Activated naive CD8-positive, alpha-beta T cell treated with anti-CD3 and anti-CD28 coated beads, Interleukin-2, amount 50 U/mL, for 24 hours (primary cell): ENCODE measurements around the gene PLTP.
"Not testable (repeated sequence)": the region's sequence is repeated elsewhere in the genome, so short reads cannot be mapped to it uniquely, and the experiment has no call there.

ENCODE experiments used
- ATAC-seq: fragments of 150-1000 bp; cut with Tn5 transposase; one replicate; pipeline ENCODE4 v1.10.0; 2021
- DNase-seq: peaks from one replicate; pipeline ENCODE4 v3.0.0; 2021
- H3K27ac Mint-ChIP-seq: one replicate; pipeline ENCODE4 v1.8.0; 2021; ENCODE audit warnings: mild to moderate bottlenecking, mixed read lengths
- H3K27me3 Mint-ChIP-seq: one replicate; pipeline ENCODE4 v1.8.0; 2021; ENCODE audit warnings: mixed read lengths
- H3K36me3 Mint-ChIP-seq: one replicate; pipeline ENCODE4 v1.8.0; 2021; ENCODE audit warnings: low read depth, mixed read lengths
- H3K4me1 Mint-ChIP-seq: one replicate; pipeline ENCODE4 v1.8.0; 2021; ENCODE audit warnings: mixed read lengths
- H3K4me3 Mint-ChIP-seq: one replicate; pipeline ENCODE4 v1.8.0; 2021; ENCODE audit warnings: mild to moderate bottlenecking, moderate library complexity, mixed read lengths
- H3K9me3 Mint-ChIP-seq: one replicate; pipeline ENCODE4 v1.8.0; 2021; ENCODE audit warnings: mixed read lengths

The PLTP gene

DNA sequence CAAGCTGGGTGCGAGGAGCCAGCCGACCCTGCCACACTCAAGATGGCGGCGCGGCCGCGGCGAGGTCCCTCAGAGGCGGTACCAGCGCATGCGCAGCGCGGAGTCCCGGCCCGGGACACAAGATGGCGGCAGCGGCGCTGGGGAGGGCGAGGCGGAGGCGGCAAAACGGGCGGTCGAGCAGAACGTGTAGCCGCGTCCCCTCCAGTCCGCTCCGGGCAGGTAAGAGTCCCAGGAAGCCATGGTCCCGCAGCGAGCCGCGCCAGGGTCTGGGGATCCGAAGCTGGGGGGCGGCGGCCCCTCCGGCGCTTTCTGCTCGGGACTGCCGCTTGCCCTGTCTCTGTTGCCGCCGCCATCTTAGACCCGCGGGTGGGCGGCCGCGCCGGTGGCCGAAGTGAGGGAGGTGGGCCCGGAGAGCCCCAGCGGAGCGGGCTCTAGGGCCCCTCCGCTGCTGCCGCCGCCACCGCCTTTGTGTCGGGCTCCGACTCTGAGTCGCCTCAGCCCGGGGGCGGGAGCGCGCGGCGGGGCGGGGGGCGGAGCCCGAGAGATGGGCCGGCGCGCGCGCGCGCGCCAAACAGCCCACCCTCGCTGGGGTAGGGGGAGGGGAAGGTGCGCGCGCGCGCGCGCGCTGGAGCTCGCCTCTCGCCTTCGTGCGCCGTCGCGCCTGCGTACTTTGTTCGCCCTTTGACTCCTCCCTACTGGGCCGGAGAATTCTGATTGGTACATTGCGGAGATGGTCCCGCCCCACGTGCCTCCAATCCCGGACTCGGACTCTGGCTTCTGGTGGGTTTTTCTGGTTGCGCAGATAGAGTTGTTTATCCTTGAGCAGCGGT is 22.8 kb upstream of the PLTP start, which contains the start of gene PCIF1:
TSS of gene PCIF1 (plus strand) at position 98 of the 830 bp plus-strand sequence. CDS start 4,317 bp downstream, outside the sequence.
- H3K27me3 Mint-ChIP-seq = peaks cover 2% of the 10 kb centered on the region
- peak within 1 kb of the TSS; percentile 99 for H3K27ac Mint-ChIP-seq
- peaks cover 35% of the 10 kb centered on the region for H3K4me1 Mint-ChIP-seq
- peaks cover 23% of the 10 kb centered on the region for H3K36me3 Mint-ChIP-seq
- no peaks in the 10 kb centered on the region for H3K9me3 Mint-ChIP-seq
- H3K4me3 Mint-ChIP-seq = peak within 1 kb of the TSS; percentile 98
- DNase-seq (peak; percentile 99), ATAC-seq (peak; percentile 79)

DNA sequence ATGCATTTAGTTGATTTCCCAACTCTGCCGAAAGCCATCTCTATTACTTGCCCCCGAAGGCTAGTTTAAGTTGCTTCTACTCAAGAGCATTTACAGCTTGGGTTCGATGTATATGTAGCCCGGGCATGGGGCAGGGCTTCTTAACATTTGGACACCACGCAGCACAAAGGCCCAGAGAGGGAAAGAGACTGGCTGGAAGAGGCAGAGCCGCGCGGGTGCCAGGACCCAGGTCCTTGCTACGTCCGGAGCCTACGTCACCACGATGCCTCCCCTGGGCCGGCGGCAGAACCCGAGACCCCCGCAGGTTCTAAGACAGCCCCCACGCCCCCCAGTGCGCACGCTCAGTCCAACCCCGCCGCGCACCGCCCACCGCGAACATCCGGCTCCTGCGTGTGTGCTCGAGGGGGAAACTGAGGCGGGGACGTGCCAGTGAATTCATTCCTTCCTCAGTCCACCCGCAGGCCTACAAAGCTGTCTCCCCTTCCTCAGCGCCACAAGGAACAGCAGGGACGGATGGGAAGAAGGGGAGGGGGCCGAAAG is 22.2 kb upstream of the PLTP start:
- H3K27me3 Mint-ChIP-seq = peaks cover 2% of the 10 kb centered on the region
- peak overlapping the region; percentile 98 for H3K4me3 Mint-ChIP-seq
- peak; percentile 29 for ATAC-seq
- no peaks in the 10 kb centered on the region for H3K9me3 Mint-ChIP-seq
- peaks cover 35% of the 10 kb centered on the region for H3K4me1 Mint-ChIP-seq
- H3K27ac Mint-ChIP-seq = peak overlapping the region; percentile 99
- DNase-seq = no peak
- H3K36me3 Mint-ChIP-seq = peaks cover 20% of the 10 kb centered on the region

DNA sequence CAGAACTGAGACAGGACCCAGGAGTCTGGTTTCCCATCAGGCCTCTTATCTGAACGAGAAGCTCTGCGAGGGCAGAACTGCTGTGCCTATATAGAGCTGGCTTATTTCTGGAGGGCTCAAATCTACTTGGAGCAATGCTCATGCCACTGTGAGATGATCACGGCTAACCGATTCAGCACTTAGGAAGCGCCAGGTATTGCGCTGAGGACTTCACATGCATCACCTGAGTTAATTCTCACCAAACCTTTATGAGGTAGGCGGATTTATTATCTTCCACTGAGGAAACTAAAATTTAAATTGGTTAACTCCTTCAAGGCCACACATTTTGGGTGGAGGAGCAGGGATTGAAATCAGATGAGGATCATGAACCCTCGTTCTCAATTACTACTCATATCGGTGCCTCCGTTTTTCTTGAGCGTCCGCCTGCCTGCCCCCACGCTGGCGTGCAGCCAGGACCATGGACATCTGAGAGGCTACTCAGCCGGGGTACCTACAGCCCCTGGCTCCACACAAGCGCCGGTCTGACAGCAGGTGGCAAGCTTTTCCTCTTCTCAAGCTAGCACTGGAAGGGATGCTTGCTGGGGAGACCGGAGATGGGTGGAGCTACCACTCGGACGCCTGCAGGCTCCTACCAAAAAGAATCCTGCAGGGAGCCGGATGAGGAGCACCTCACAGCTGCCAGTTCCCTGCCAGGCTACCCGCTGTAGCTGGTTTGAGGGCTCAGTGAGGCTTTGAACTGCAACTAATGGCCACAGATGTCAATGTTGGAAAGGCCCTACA is 21.5 kb upstream of the PLTP start:
- DNase-seq = peak; percentile 66
- ATAC-seq = peak; percentile 17
- Mint-ChIP-seq H3K36me3 (peaks cover 17% of the 10 kb centered on the region), H3K27ac (peak overlapping the region; percentile 99), H3K9me3 (no peaks in the 10 kb centered on the region), H3K4me1 (peaks cover 34% of the 10 kb centered on the region), H3K27me3 (peaks cover 2% of the 10 kb centered on the region), H3K4me3 (peak overlapping the region; percentile 98)

DNA sequence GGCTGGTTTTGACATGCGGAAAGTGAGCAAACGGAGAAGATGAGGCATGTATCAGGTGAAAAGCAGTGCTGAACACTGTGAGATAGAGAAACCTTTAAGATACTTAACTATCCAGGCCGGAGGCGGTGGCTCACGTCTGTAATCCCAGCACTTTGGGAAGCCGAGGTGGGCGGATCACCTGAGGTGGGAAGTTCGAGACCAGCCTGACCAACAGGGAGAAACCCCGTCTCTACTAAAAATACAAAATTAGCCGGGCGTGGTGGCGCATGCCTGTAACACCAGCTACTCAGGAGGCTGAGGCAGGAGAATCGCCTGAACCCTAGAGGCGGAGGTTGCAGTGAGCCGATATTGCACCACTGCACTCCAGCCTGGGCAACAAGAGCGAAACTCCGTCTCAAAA is 19.7 kb upstream of the PLTP start:
- peaks cover 18% of the 10 kb centered on the region for H3K4me1 Mint-ChIP-seq
- H3K27ac Mint-ChIP-seq, H3K36me3 Mint-ChIP-seq, H3K4me3 Mint-ChIP-seq, H3K27me3 Mint-ChIP-seq, H3K9me3 Mint-ChIP-seq, ATAC-seq, DNase-seq: not testable (repeated sequence)

DNA sequence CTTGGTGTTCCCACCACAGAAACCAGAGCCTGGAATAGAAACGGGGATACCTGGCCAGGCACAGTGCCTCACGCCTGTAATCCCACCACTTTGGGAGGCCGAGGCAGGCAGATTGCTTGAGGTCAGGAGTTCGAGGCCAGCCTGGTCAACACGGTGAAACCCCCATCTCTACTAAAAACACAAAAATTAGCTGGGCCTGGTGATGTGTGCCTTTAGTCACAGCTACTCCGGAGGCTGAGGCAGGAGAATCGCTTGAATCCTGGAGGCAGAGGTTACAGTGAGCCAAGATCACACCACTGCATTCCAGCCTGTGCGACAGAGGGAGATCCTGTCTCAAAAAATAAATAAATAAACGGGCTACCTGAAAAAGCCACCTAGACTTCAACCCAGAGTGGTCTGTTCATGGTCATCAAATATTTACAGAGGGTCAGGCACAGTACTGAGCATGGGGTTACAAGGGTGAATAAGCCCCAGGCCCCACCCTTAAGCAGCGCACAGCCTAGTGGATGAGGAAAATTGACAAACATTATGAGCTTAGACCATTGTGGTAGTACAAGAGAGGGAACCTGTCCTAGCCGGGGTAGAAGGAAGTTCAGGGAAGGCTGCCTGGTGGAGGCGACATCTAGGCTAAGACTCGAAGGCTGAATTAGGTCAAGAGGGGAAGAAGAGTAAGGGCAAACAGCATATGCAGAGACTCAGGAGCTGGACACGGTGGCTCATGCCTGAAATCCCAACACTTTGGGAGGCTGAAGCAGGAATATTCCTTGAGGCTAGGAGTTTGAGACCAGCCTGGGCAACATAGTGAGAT is 15.3 kb upstream of the PLTP start:
- no peaks in the 10 kb centered on the region for H3K27me3 Mint-ChIP-seq
- peaks cover 2% of the 10 kb centered on the region for H3K4me1 Mint-ChIP-seq
- ATAC-seq = no peak
- DNase-seq = no peak
- H3K4me3 Mint-ChIP-seq = no peak overlapping the region
- no peaks in the 10 kb centered on the region for H3K9me3 Mint-ChIP-seq
- no peaks in the 10 kb centered on the region for H3K36me3 Mint-ChIP-seq
- H3K27ac Mint-ChIP-seq = no peak overlapping the region

DNA sequence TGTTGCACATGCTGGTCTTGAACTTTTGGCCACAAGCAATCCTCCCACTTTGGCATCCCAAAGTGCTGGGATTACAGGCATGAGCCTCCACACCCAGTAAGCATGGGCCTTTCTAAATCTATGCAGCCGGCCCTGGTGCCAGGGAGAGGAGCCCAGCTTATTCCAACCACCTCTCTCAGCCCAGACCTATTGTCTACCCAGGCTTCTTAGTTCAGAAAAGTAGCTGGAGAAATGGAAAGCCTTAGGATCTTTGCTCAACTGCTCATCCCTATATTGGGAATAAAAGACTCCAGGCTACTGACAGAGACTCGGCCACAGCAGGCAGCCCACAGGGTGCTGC is 14.7 kb upstream of the PLTP start:
- ATAC-seq (no peak), DNase-seq (no peak)
- H3K4me1 Mint-ChIP-seq = peaks cover 6% of the 10 kb centered on the region
- H3K9me3 Mint-ChIP-seq = no peaks in the 10 kb centered on the region
- H3K4me3 Mint-ChIP-seq = no peak overlapping the region
- H3K36me3 Mint-ChIP-seq = no peaks in the 10 kb centered on the region
- peaks cover 1% of the 10 kb centered on the region for H3K27me3 Mint-ChIP-seq
- H3K27ac Mint-ChIP-seq = no peak overlapping the region

DNA sequence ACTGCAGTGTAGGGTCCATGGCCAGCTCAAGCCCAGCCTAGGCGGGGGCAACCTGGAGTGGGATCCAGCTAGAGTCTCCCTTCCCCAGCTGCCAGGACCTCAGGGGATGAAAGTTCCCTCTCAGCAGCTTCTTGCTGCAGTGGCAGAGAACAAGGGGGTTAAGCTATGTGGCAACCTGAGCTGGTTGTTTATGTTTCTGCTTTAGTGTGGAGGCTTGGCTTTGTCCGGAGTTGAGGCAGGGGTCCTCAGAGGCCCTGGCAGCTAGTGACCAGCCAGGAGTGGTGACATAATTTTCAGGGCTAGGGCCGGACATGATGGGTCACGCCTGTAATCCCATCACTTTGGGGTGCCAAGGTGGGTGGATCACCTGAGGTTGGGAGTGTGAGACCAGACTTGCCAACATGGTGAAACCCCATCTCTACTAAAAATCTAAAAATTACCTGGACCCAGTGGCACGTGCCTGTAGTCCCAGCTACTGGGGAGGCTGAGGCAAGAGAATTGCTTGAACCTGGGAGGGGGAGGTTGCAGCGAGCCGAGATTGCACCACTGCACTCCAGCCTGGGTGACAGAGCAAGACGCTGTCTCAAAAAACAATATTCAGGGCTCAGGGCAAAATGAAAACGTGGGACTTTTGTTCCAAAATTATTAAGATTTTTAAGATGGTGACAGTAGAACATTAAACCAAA is 14.0 kb upstream of the PLTP start:
- Mint-ChIP-seq H3K9me3 (no peaks in the 10 kb centered on the region), H3K36me3 (no peaks in the 10 kb centered on the region), H3K27me3 (peaks cover 6% of the 10 kb centered on the region), H3K27ac (no peak overlapping the region), H3K4me3 (no peak overlapping the region), H3K4me1 (peaks cover 10% of the 10 kb centered on the region)
- DNase-seq = no peak
- no peak for ATAC-seq

DNA sequence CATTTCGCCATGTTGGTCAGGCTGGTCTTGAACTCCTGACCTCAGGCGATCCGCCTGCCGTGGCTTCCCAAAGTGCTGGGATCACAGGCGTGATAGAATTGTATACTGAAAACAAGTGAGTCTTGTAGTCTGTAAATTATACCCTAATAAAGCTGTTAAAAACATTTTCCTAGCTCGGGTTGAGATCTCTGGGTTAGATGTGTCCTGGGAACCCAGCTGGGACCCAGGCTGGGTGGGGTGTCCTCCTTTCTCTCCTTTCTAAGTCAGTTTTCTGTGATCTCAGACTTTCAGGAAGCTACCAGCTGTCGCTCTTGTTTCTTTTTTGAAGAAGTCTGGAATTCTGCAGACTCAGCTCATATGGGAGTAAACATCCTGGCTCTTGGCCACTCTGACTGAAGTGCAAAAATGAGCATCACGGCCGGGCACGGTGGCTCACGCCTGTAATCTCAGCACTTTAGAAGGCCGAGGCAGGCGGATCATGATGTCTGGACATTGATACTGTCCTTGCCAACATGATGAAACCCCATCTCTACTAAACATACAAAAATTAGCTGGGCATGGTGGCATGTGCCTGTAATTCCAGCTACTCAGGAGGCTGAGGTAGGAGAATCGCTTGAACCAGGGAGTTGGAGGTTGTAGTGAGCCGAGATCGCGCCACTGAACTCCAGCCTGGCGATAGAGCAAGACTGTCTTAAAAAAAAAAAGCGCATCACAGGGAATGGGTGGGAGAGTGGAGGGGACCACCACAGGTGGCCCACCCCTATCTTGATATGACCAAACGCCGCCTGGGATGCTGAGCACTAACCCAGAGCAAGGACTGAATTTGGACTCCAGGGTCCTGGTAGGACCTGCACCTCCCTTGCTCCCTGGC is 12.7 kb upstream of the PLTP start:
- Mint-ChIP-seq H3K4me1 (peaks cover 10% of the 10 kb centered on the region), H3K4me3 (no peak overlapping the region)
- DNase-seq = no peak

DNA sequence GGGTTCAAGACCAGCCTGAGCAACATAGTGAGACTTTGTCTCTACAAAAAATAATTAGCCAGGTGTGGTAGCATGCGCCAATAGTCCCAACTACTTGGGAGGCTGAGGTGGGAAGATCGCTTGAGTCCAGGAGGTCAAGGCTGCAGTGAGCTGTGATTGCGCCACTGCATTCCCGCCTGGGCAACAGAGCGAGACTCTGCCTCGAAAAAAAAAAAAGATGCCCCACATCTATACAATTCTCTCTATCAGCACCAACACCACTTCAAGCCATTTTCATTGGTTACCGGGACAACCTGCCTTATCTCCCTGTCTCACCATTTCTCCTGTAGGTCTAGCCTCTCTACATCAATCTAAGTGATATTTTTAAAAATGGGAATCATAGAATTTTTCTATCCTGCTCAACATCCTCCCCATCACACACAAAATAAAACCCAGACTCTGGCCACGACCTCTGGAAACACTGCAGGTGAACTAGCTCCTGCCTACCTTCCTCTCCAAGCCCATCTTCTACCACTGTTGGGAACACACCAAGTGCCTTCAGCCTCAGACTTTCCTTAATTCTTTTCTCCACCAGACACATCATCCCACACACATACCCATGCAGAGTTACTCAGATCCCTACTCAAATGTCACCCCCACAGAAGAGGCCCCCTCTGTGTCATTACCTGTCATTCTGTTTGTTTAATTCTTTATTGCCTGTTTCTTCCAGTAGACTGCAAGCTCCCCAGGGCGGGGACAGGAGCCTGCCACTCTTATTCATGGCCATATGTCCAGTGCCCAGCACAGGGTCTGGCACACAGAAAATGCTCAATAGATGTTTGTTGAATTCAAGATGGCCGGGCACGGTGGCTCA is 9.6 kb upstream of the PLTP start:
- DNase-seq (no peak), ATAC-seq (peak; percentile 88)
- H3K4me1 Mint-ChIP-seq = peaks cover 10% of the 10 kb centered on the region
- no peak overlapping the region for H3K4me3 Mint-ChIP-seq
- no peak overlapping the region for H3K27ac Mint-ChIP-seq
- H3K27me3 Mint-ChIP-seq = peaks cover 16% of the 10 kb centered on the region
- H3K9me3 Mint-ChIP-seq = no peaks in the 10 kb centered on the region
- no peaks in the 10 kb centered on the region for H3K36me3 Mint-ChIP-seq

More for the DNA sequence above, 12.7 kb upstream of the PLTP start:
- no peaks in the 10 kb centered on the region for H3K9me3 Mint-ChIP-seq
- H3K27ac Mint-ChIP-seq = no peak overlapping the region
- no peak for ATAC-seq
- H3K36me3 Mint-ChIP-seq = no peaks in the 10 kb centered on the region
- H3K27me3 Mint-ChIP-seq = peaks cover 13% of the 10 kb centered on the region

DNA sequence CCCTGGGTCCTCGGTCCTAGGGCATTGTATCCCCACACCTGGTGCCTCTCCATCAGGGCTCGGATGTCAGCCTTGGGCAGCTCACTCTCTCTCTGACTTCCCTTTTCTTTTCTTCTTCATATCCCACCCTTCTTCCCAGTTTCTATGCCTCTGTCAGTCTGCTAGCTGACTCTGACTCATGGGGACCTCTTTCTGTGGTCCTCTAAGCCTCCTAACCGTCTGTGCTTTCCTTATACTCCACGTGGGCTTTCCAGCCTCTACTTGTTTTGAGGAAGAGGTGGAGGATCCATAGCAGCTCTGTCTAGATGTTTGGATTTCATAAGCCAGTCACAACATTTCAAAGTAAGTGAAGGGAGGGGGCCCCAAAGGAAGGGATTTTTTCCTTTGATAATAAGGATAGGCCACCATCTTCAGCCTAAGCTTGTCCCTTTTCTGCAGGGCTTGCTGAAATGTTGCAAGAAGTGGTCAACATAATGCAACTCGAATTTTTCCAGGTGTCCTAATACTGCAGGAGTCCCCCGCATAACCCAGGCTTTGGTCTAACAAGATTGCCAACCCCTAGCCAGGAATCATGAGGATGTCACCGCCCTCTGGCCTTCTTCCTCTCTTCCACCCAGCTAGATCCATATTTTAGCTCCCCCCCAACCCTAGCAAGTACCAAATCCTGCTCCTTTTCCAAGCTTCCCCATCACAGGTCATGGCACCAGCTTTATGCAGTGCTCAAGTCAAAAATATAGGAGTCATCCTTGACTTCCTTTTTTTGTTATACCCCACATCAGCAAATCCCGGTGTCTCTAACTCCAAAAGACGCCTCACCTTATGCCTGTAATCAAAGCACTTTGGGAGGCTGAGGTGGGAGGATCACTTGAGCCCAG is 8.7 kb upstream of the PLTP start:
- Mint-ChIP-seq H3K36me3 (no peaks in the 10 kb centered on the region), H3K4me3 (no peak overlapping the region), H3K4me1 (peaks cover 10% of the 10 kb centered on the region), H3K9me3 (no peaks in the 10 kb centered on the region), H3K27me3 (peaks cover 16% of the 10 kb centered on the region), H3K27ac (no peak overlapping the region)
- DNase-seq (no peak), ATAC-seq (no peak)

DNA sequence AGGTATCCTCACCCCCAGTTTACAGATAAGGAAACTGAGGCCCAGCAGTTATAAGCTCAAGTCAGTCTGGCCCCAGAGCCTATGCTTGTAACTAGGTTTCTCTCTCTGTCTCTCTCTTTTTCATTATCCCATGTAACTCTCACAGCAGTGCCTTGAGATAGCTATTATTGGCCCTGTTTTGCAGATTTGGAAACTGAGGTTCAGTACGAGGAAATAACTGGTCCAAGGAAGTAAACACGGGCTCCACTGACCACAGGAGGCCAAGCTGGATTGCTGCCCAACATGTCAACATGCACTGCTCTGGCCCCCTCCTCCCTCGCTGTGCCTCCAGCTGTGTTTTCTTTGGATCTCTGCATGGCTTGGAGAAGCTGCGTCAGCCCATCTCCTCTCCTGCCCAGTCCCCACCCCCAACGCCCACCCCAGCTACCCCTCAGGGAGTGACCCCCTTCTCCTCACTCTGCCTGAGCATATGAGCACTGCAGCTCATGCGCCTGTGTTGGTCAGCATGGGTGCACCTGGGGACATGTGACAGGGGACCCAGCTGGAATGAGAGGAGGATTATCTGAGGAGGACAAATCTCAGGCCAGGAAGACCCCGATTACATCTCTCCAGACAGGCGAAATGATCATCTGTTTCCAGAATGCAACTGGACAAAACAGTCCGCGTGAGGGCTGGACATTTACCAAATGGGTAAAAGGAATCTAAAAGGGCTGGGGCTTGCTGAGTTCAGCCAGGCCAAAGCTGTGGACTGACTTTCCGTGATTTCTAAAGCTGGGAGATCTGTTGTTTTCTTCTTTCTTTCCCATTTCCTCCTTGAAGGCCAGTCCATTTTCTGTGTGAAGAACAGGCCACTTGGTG is 7.8 kb upstream of the PLTP start:
- Mint-ChIP-seq H3K27ac (no peak overlapping the region), H3K4me1 (peaks cover 10% of the 10 kb centered on the region), H3K36me3 (no peaks in the 10 kb centered on the region), H3K27me3 (peaks cover 16% of the 10 kb centered on the region), H3K9me3 (no peaks in the 10 kb centered on the region), H3K4me3 (no peak overlapping the region)
- ATAC-seq (no peak), DNase-seq (no peak)
